H9 (cell line): ENCODE data around the gene THRB. TPM values are rescaled to one million over a fixed set of nuclear protein-coding genes. Genes with fewer than 3 reads are reported as not detected.

Experiments
- DNase-seq: peaks from one replicate; pipeline ENCODE4 v3.0.0-alpha.2; 2017
- H2AFZ ChIP-seq: one replicate; pipeline ENCODE4 v1.6.1; 2013; ENCODE audit warnings: mild to moderate bottlenecking, low read length, control low read depth, moderate library complexity
- H2AK5ac ChIP-seq: 2 replicates; pipeline ENCODE4 v1.6.1; 2013; ENCODE audit warnings: low read length, control low read depth, mixed read lengths; ENCODE audit not compliant: insufficient read length
- H2BK120ac ChIP-seq: one replicate; pipeline ENCODE4 v1.6.1; 2013; ENCODE audit warnings: low read depth, mild to moderate bottlenecking, low read length, control low read depth, inconsistent platforms; ENCODE audit not compliant: poor library complexity, severe bottlenecking
- H2BK12ac ChIP-seq: 2 replicates; pipeline ENCODE4 v1.6.1; 2013; ENCODE audit warnings: low read length, control low read depth, mixed read lengths, low read depth; ENCODE audit not compliant: insufficient read length
- H2BK15ac ChIP-seq: 2 replicates; pipeline ENCODE4 v1.6.1; 2013; ENCODE audit warnings: low read depth, low read length, control low read depth
- H2BK20ac ChIP-seq: one replicate; pipeline ENCODE4 v1.6.1; 2013; ENCODE audit warnings: low read depth, mild to moderate bottlenecking, low read length, control low read depth, inconsistent platforms; ENCODE audit not compliant: poor library complexity, severe bottlenecking
- H2BK5ac ChIP-seq: 2 replicates; pipeline ENCODE4 v1.6.1; 2013; ENCODE audit warnings: low read length, control low read depth, mixed read lengths; ENCODE audit not compliant: insufficient read length
- H3K14ac ChIP-seq: 2 replicates; pipeline ENCODE4 v1.6.1; 2013; ENCODE audit warnings: low read length, control low read depth; ENCODE audit not compliant: insufficient read depth
- H3K18ac ChIP-seq: 2 replicates; pipeline ENCODE4 v1.6.1; 2013; ENCODE audit warnings: low read depth, mild to moderate bottlenecking, mixed read lengths, low read length, control low read depth; ENCODE audit not compliant: insufficient read length
- H3K23ac ChIP-seq: 2 replicates; pipeline ENCODE4 v1.6.1; 2013; ENCODE audit warnings: low read length, control low read depth, mixed read lengths, low read depth; ENCODE audit not compliant: insufficient read length
- H3K23me2 ChIP-seq: 2 replicates; pipeline ENCODE4 v1.6.1; 2013; ENCODE audit warnings: low read depth, mild to moderate bottlenecking, mixed read lengths, low read length, control low read depth; ENCODE audit not compliant: insufficient read length, poor library complexity, severe bottlenecking
- H3K27ac ChIP-seq: 2 replicates; pipeline ENCODE4 v1.5.1; 2013; ENCODE audit warnings: low read length, control low read depth, mixed read lengths, low read depth; ENCODE audit not compliant: insufficient read length
- H3K27me3 ChIP-seq: 2 replicates; pipeline ENCODE4 v1.6.1; 2013; ENCODE audit warnings: low read length, control low read depth, inconsistent platforms; ENCODE audit not compliant: insufficient read depth
- H3K4ac ChIP-seq: 2 replicates; pipeline ENCODE4 v1.6.1; 2013; ENCODE audit warnings: low read depth, mild to moderate bottlenecking, control low read depth, inconsistent platforms, low read length, moderate library complexity
- H3K4me1 ChIP-seq: 2 replicates; pipeline ENCODE4 v1.6.1; 2013; ENCODE audit warnings: low read length, control low read depth, inconsistent platforms; ENCODE audit not compliant: insufficient read depth
- H3K4me2 ChIP-seq: 2 replicates; pipeline ENCODE4 v1.6.1; 2013; ENCODE audit warnings: low read length, control low read depth, mixed read lengths; ENCODE audit not compliant: insufficient read length, insufficient read depth
- H3K56ac ChIP-seq: 2 replicates; pipeline ENCODE4 v1.6.1; 2013; ENCODE audit warnings: low read depth, mild to moderate bottlenecking, mixed read lengths, low read length, control low read depth; ENCODE audit not compliant: insufficient read length
- H3K79me1 ChIP-seq: 2 replicates; pipeline ENCODE4 v1.6.1; 2013; ENCODE audit warnings: low read depth, mild to moderate bottlenecking, moderate library complexity, low read length, control low read depth, inconsistent platforms; ENCODE audit not compliant: insufficient read depth, poor library complexity, severe bottlenecking
- H3K79me2 ChIP-seq: 2 replicates; pipeline ENCODE4 v1.6.1; 2013; ENCODE audit warnings: low read length, control low read depth, inconsistent platforms; ENCODE audit not compliant: insufficient read depth
- H3K9ac ChIP-seq: 2 replicates; pipeline ENCODE4 v1.6.1; 2013; ENCODE audit warnings: low read length, control low read depth, mixed read lengths; ENCODE audit not compliant: insufficient read length; ENCODE audit errors: extremely low read depth
- H3K9me3 ChIP-seq: one replicate; pipeline ENCODE4 v1.6.1; 2013; ENCODE audit warnings: low read depth, low read length, inconsistent platforms; ENCODE audit not compliant: control insufficient read depth
- H3T11ph ChIP-seq: one replicate; pipeline ENCODE4 v1.6.1; 2013; ENCODE audit warnings: mild to moderate bottlenecking, low read length, control low read depth, inconsistent platforms
- H4K20me1 ChIP-seq: one replicate; pipeline ENCODE4 v1.6.1; 2013; ENCODE audit not compliant: control insufficient read depth, insufficient read length, insufficient read depth
- H4K5ac ChIP-seq: 2 replicates; pipeline ENCODE4 v1.6.1; 2013; ENCODE audit warnings: low read depth, mild to moderate bottlenecking, mixed read lengths, low read length, control low read depth; ENCODE audit not compliant: insufficient read length
- H4K8ac ChIP-seq: replicated peaks from 2 replicates; pipeline ENCODE4 v1.6.1; 2013; ENCODE audit warnings: low read length, control low read depth, mixed read lengths, low read depth; ENCODE audit not compliant: insufficient read length
- H4K91ac ChIP-seq: 2 replicates; pipeline ENCODE4 v1.6.1; 2013; ENCODE audit warnings: low read depth, mild to moderate bottlenecking, moderate library complexity, mixed read lengths, low read length, control low read depth; ENCODE audit not compliant: insufficient read length
- H3K27ac Mint-ChIP-seq, 3 experiments: 2 replicates in 2 of 3; 3 replicates in 1 of 3; pipeline ENCODE4 v1.8.0; 2020 to 2021; ENCODE audit warnings: mixed read lengths in 3 of 3, mild to moderate bottlenecking in 1 of 3, moderate library complexity in 1 of 3
- H3K27me3 Mint-ChIP-seq: 2 replicates; pipeline ENCODE4 v1.8.0; 2021; ENCODE audit warnings: low read depth, mild to moderate bottlenecking, moderate library complexity, mixed read lengths
- H3K36me3 Mint-ChIP-seq, 3 experiments: 2 replicates in 2 of 3; 3 replicates in 1 of 3; pipeline ENCODE4 v1.8.0; 2020 to 2021; ENCODE audit warnings: low read depth in 3 of 3, mixed read lengths in 3 of 3; ENCODE audit not compliant: insufficient read depth in 1 of 3
- H3K4me1 Mint-ChIP-seq, 2 experiments: 2 replicates each; pipeline ENCODE4 v1.8.0; 2020; ENCODE audit warnings: mixed read lengths in 2 of 2
- H3K4me3 Mint-ChIP-seq, 2 experiments: 2 replicates in 1 of 2; 3 replicates in 1 of 2; pipeline ENCODE4 v1.8.0; 2020 to 2021; ENCODE audit warnings: mild to moderate bottlenecking in 2 of 2, mixed read lengths in 2 of 2, moderate library complexity in 1 of 2
- H3K9me3 Mint-ChIP-seq, 2 experiments: 2 replicates in 1 of 2; 3 replicates in 1 of 2; pipeline ENCODE4 v1.8.0; 2020; ENCODE audit warnings: mild to moderate bottlenecking in 2 of 2, mixed read lengths in 2 of 2, moderate library complexity in 1 of 2
- CTCF ChIP-seq: fragments of 200-600 bp; sonication (generic); conservative IDR thresholded peaks from 3 replicates; pipeline ENCODE4 v1.8.0; 2021; ENCODE audit warnings: antibody characterized with exemption, mild to moderate bottlenecking
- WGBS: extraction: QIAGEN DNeasy Blood & Tissue Kit; methylation state at CpG from one replicate; pipeline ENCODE4 v1.1.7; 2013; ENCODE audit warnings: missing lambda C conversion rate, low lambda C conversion rate, mixed read lengths; ENCODE audit not compliant: insufficient read length; ENCODE audit errors: extremely low coverage; 5-methylcytosine and 5-hydroxymethylcytosine counted together
- total RNA-seq: library from RNA; stranded (reverse); gene quantifications from 2 replicates; pipeline ENCODE4 v1.2.1, GENCODE V29; 2021

Gene THRB
- total RNA-seq, 1 experiment from 2014 or later: 8.6 TPM

- Histone ChIP-seq H2AFZ (no peak overlapping the region), H3K4me1 (peaks cover 5% of the 10 kb centered on the region; the same call in 1 of the 2 replicates), H2BK20ac (no peak overlapping the region), H3T11ph (no peak overlapping the region), H3K4ac (no peak overlapping the region), H2BK15ac (no peak overlapping the region), H4K20me1 (no peaks in the 10 kb centered on the region), H3K56ac (no peak overlapping the region), H3K4me2 (no peak overlapping the region), H3K27ac (no peak overlapping the region), H2BK120ac (no peak overlapping the region), H3K9me3 (no peaks in the 10 kb centered on the region), H3K23ac (no peak overlapping the region), H4K8ac (no peak overlapping the region), H3K18ac (no peak overlapping the region), H3K9ac (no peak overlapping the region), H3K14ac (no peak overlapping the region), H3K79me1 (no peaks in the 10 kb centered on the region), H2BK12ac (no peak overlapping the region), H2AK5ac (no peak overlapping the region), H4K91ac (no peak overlapping the region), H4K5ac (no peak overlapping the region), H3K79me2 (no peaks in the 10 kb centered on the region), H3K27me3 (no peaks in the 10 kb centered on the region), H3K23me2 (no peaks in the 10 kb centered on the region), H2BK5ac (no peak overlapping the region)
- H3K4me1 Mint-ChIP-seq: peaks cover 16% of the 10 kb centered on the region in 2 experiments
- H3K9me3 Mint-ChIP-seq: no peaks in the 10 kb centered on the region
- H3K27ac Mint-ChIP-seq: no peak overlapping the region
- no peak for TF ChIP-seq CTCF
- H3K27me3 Mint-ChIP-seq: peaks cover under 1% of the 10 kb centered on the region; the same call in 1 of the 2 replicates
- H3K4me3 Mint-ChIP-seq: no peak overlapping the region
- WGBS: no CpG with 5 or more reads among the region's 3 CpGs
- DNase-seq: no peak
- H3K36me3 Mint-ChIP-seq: no peaks in the 10 kb centered on the region
Measured at GRCh38 chr3:24388159-24388558, 106.5 kb downstream of the THRB start.
